ENCODE data around the gene PDXK. TPM values are rescaled to one million over a fixed set of nuclear protein-coding genes. Genes with fewer than 3 reads are reported as not detected.
A peak's percentile ranks its signal among the peaks of the same experiment; 100 is the strongest.
"Not testable (repeated sequence)": the region's sequence is repeated elsewhere in the genome, so short reads cannot be mapped to it uniquely, and the experiment has no call there.

The PDXK gene
- total RNA-seq, 1 experiment from 2014 or later, result 46.4 TPM

- Histone ChIP-seq H3K27ac (no peak overlapping the region), H3K36me3 (peaks cover 78% of the 10 kb centered on the region)
These were observed 27.7 kb upstream of the PDXK start for GRCh38 chr21:43691086-43691795.

GRCh38 chr21:43691801-43692200 lies 27.1 kb upstream of the PDXK start:
- H3K27me3 ChIP-seq, result no peaks in the 10 kb centered on the region
- H3K4me1 ChIP-seq, result no peaks in the 10 kb centered on the region
- no peak overlapping the region for H3K27ac ChIP-seq
- H3K36me3 ChIP-seq, result peaks cover 74% of the 10 kb centered on the region
- H3K4me3 ChIP-seq, result no peak overlapping the region
- H3K9me3 ChIP-seq (replicated peaks), result no peaks in the 10 kb centered on the region
- DNase-seq, result no peak

More at GRCh38 chr21:43691086-43691795, 27.7 kb upstream of the PDXK start:
- DNase-seq, result no peak
- H3K9me3 ChIP-seq (replicated peaks), result no peaks in the 10 kb centered on the region
- H3K4me1 ChIP-seq, result no peaks in the 10 kb centered on the region
- no peak overlapping the region for H3K4me3 ChIP-seq
- H3K27me3 ChIP-seq, result no peaks in the 10 kb centered on the region

- H3K36me3 ChIP-seq, result peaks cover 65% of the 10 kb centered on the region
- H3K27ac ChIP-seq, result no peak overlapping the region
- H3K4me3 ChIP-seq, result no peak overlapping the region
- H3K9me3 ChIP-seq (replicated peaks), result no peaks in the 10 kb centered on the region
- DNase-seq, result no peak
- no peaks in the 10 kb centered on the region for H3K4me1 ChIP-seq
- no peaks in the 10 kb centered on the region for H3K27me3 ChIP-seq
These were observed 26.0 kb upstream of the PDXK start for GRCh38 chr21:43692949-43693348.

- peaks cover 55% of the 10 kb centered on the region for H3K36me3 ChIP-seq
- no peaks in the 10 kb centered on the region for H3K27me3 ChIP-seq
- H3K9me3 ChIP-seq (replicated peaks), result no peaks in the 10 kb centered on the region
- H3K4me3 ChIP-seq, result no peak overlapping the region
- no peaks in the 10 kb centered on the region for H3K4me1 ChIP-seq
- H3K27ac ChIP-seq, result no peak overlapping the region
- DNase-seq, result no peak
These were observed 24.9 kb upstream of the PDXK start for GRCh38 chr21:43693981-43694380.

- Histone ChIP-seq H3K9me3 (replicated peaks) (no peaks in the 10 kb centered on the region), H3K4me3 (no peak overlapping the region), H3K4me1 (no peaks in the 10 kb centered on the region), H3K36me3 (peaks cover 51% of the 10 kb centered on the region), H3K27ac (no peak overlapping the region), H3K27me3 (no peaks in the 10 kb centered on the region)
- DNase-seq, result no peak
These were observed 24.4 kb upstream of the PDXK start for GRCh38 chr21:43694437-43695079.

- H3K4me3 ChIP-seq, result no peak overlapping the region
- no peak for DNase-seq
- no peak overlapping the region for H3K27ac ChIP-seq
- peaks cover 36% of the 10 kb centered on the region for H3K36me3 ChIP-seq
- peaks cover 3% of the 10 kb centered on the region for H3K4me1 ChIP-seq
- no peaks in the 10 kb centered on the region for H3K27me3 ChIP-seq
- no peaks in the 10 kb centered on the region for H3K9me3 ChIP-seq (replicated peaks)
These were observed 22.7 kb upstream of the PDXK start for GRCh38 chr21:43696214-43696613.

- Histone ChIP-seq H3K27me3 (no peaks in the 10 kb centered on the region), H3K4me1 (peaks cover 4% of the 10 kb centered on the region), H3K36me3 (peaks cover 18% of the 10 kb centered on the region), H3K9me3 (replicated peaks) (no peaks in the 10 kb centered on the region), H3K4me3 (no peak overlapping the region), H3K27ac (no peak overlapping the region)
- no peak for DNase-seq
These were observed 20.9 kb upstream of the PDXK start for GRCh38 chr21:43697758-43698643.

- H3K27me3 ChIP-seq; DNase-seq; H3K36me3 ChIP-seq; H3K4me1 ChIP-seq; H3K27ac ChIP-seq; H3K9me3 ChIP-seq (replicated peaks); H3K4me3 ChIP-seq: not testable (repeated sequence)
These were observed 19.5 kb upstream of the PDXK start for GRCh38 chr21:43699492-43699777.

- Histone ChIP-seq H3K4me1 (peaks cover 8% of the 10 kb centered on the region), H3K27me3 (no peaks in the 10 kb centered on the region), H3K36me3 (peaks cover 9% of the 10 kb centered on the region; the same call in 1 of the 2 replicates), H3K9me3 (replicated peaks) (no peaks in the 10 kb centered on the region), H3K4me3 (no peak overlapping the region), H3K27ac (no peak overlapping the region)
- DNase-seq, result no peak
These were observed 18.9 kb upstream of the PDXK start for GRCh38 chr21:43699933-43700599.

GRCh38 chr21:43701936-43702784 lies 16.8 kb upstream of the PDXK start:
- no peak for DNase-seq
- Histone ChIP-seq H3K36me3 (no peaks in the 10 kb centered on the region), H3K4me1 (peaks cover 8% of the 10 kb centered on the region), H3K9me3 (replicated peaks) (no peaks in the 10 kb centered on the region), H3K4me3 (no peak overlapping the region), H3K27me3 (no peaks in the 10 kb centered on the region), H3K27ac (no peak overlapping the region)

GRCh38 chr21:43702785-43703034 lies 16.2 kb upstream of the PDXK start:
- no peaks in the 10 kb centered on the region for H3K9me3 ChIP-seq (replicated peaks)
- peaks cover 8% of the 10 kb centered on the region for H3K4me1 ChIP-seq
- H3K36me3 ChIP-seq, result no peaks in the 10 kb centered on the region
- DNase-seq, result no peak
- no peak overlapping the region for H3K27ac ChIP-seq
- H3K4me3 ChIP-seq, result no peak overlapping the region
- no peaks in the 10 kb centered on the region for H3K27me3 ChIP-seq

- Histone ChIP-seq H3K4me1 (peaks cover 8% of the 10 kb centered on the region), H3K9me3 (replicated peaks) (no peaks in the 10 kb centered on the region), H3K27ac (no peak overlapping the region), H3K36me3 (no peaks in the 10 kb centered on the region), H3K27me3 (no peaks in the 10 kb centered on the region), H3K4me3 (no peak overlapping the region)
- DNase-seq, result peak in 1 of 2 experiments; percentile 53
These were observed 15.7 kb upstream of the PDXK start for GRCh38 chr21:43703035-43703880.

GRCh38 chr21:43707462-43707861 lies 11.5 kb upstream of the PDXK start:
- no peaks in the 10 kb centered on the region for H3K36me3 ChIP-seq
- 0 out of 2 replicates have a peak, but pooled peaks cover 7% of the 10 kb centered on the region for H3K27me3 ChIP-seq
- no peak overlapping the region for H3K4me3 ChIP-seq
- H3K9me3 ChIP-seq (replicated peaks), result no peaks in the 10 kb centered on the region
- DNase-seq, result no peak
- peaks cover 4% of the 10 kb centered on the region for H3K4me1 ChIP-seq
- no peak overlapping the region for H3K27ac ChIP-seq
